ENCODE results near the gene CCNJL.
"Not testable (repeated sequence)": the region's sequence is repeated elsewhere in the genome, so short reads cannot be mapped to it uniquely, and the experiment has no call there.

DNA sequence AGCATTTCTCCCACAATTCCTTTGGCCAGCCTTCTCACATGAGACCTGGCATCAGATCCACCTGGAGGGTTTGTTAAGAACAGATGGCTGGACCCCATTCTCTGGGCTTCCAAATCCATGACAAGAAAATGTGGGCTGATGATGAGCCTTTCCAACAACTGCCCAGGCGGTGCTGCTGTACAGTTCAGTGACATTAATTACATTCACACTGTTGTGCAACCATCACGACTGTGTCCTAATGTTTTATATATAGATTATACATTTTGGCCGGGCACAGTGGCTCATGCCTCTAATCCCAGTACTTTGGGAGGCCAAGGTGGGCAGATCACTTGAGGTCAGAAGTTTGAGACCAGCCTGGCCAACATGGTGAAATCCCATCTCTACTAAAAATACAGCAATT, 22.4 kb upstream of the CCNJL start:
- TF ChIP-seq, protein P1, sequence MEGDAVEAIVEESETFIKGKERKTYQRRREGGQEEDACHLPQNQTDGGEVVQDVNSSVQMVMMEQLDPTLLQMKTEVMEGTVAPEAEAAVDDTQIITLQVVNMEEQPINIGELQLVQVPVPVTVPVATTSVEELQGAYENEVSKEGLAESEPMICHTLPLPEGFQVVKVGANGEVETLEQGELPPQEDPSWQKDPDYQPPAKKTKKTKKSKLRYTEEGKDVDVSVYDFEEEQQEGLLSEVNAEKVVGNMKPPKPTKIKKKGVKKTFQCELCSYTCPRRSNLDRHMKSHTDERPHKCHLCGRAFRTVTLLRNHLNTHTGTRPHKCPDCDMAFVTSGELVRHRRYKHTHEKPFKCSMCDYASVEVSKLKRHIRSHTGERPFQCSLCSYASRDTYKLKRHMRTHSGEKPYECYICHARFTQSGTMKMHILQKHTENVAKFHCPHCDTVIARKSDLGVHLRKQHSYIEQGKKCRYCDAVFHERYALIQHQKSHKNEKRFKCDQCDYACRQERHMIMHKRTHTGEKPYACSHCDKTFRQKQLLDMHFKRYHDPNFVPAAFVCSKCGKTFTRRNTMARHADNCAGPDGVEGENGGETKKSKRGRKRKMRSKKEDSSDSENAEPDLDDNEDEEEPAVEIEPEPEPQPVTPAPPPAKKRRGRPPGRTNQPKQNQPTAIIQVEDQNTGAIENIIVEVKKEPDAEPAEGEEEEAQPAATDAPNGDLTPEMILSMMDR (IDR thresholded peaks at IDR 0.05): not testable (repeated sequence)
- not testable (repeated sequence) for TF ChIP-seq POLR2A (IDR thresholded peaks at IDR 0.05)

All from uterus (tissue), 2 donors.